Natural killer cell (primary cell): ENCODE measurements around the gene JDP2. TPM values are rescaled to one million over a fixed set of nuclear protein-coding genes. Genes with fewer than 3 reads are reported as not detected.

Source experiments
- ATAC-seq, 3 donors: fragments of 150-1000 bp in 2 of 3; fragments of 200-7000 bp in 1 of 3; cut with Tn5 transposase; 1 replicate in 1 of 3; 2 replicates in 2 of 3; pipeline ENCODE4 v1.10.0; 2021; ENCODE audit warnings: mild to moderate bottlenecking in 2 of 3, moderate library complexity in 2 of 3
- DNase-seq, 2 donors: peaks; one replicate each; pipeline versions ENCODE4 v3.0.0 to v3.0.0-alpha.2; 2013 to 2021; ENCODE audit warnings: mixed read lengths in 1 of 2
- H3K27ac ChIP-seq: one replicate; pipeline ENCODE4 v1.5.1; 2013; ENCODE audit warnings: mild to moderate bottlenecking, low read length
- H3K27me3 ChIP-seq: one replicate; pipeline ENCODE4 v1.6.1; 2013; ENCODE audit warnings: low read length; ENCODE audit not compliant: control insufficient read depth, insufficient read depth
- H3K36me3 ChIP-seq: one replicate; pipeline ENCODE4 v1.6.1; 2013; ENCODE audit warnings: low read length; ENCODE audit not compliant: control insufficient read depth, insufficient read depth
- H3K4me1 ChIP-seq: one replicate; pipeline ENCODE4 v1.6.1; 2013; ENCODE audit warnings: low read length; ENCODE audit not compliant: control insufficient read depth, insufficient read depth
- H3K4me3 ChIP-seq: one replicate; pipeline ENCODE4 v1.5.1; 2013; ENCODE audit warnings: low read length
- H3K9me3 ChIP-seq: one replicate; pipeline ENCODE4 v1.6.1; 2013; ENCODE audit warnings: low read length; ENCODE audit not compliant: control insufficient read depth, insufficient read depth
- H3K27ac Mint-ChIP-seq, 2 donors: one replicate each; pipeline ENCODE4 v1.8.0; 2022; ENCODE audit warnings: mild to moderate bottlenecking in 2 of 2, mixed read lengths in 2 of 2, moderate library complexity in 1 of 2
- H3K27me3 Mint-ChIP-seq, 2 donors: one replicate each; pipeline ENCODE4 v1.8.0; 2022; ENCODE audit warnings: low read depth in 2 of 2, mixed read lengths in 2 of 2
- H3K36me3 Mint-ChIP-seq: one replicate; pipeline ENCODE4 v1.8.0; 2022; ENCODE audit warnings: mixed read lengths
- H3K4me1 Mint-ChIP-seq, 2 donors: one replicate each; pipeline ENCODE4 v1.8.0; 2022; ENCODE audit warnings: mixed read lengths in 2 of 2
- H3K4me3 Mint-ChIP-seq: one replicate; pipeline ENCODE4 v1.8.0; 2022; ENCODE audit warnings: mild to moderate bottlenecking, moderate library complexity, mixed read lengths
- H3K9me3 Mint-ChIP-seq, 2 donors: one replicate each; pipeline ENCODE4 v1.8.0; 2022; ENCODE audit warnings: mixed read lengths in 2 of 2
- WGBS: methylation state at CpG from one replicate; pipeline ENCODE4 v1.1.7; 2013; ENCODE audit warnings: missing lambda C conversion rate; ENCODE audit not compliant: insufficient coverage; 5-methylcytosine and 5-hydroxymethylcytosine counted together
- intact Hi-C: fragments of 100-400 bp; cut with micrococcal nuclease; formaldehyde crosslinking; loops from one replicate; pipeline ENCODE4 v1.14.2; 2022
- total RNA-seq, 4 donors: library from RNA; stranded (reverse); fragments of 120-200 nt in 1 of 4; gene quantifications; one replicate each; pipeline versions ENCODE4 v1.2.3 to v1.2.4, GENCODE V29; 2013 to 2022
- TF ChIP-seq, protein P1 (sequence below): fragments of 200-600 bp; IDR thresholded peaks from one replicate; pipeline ENCODE4 v1.8.0; 2022; ENCODE audit warnings: antibody characterized with exemption

JDP2 gene
- total RNA-seq, 3 donors from 2014 or later (not counting 1 experiment from before 2014, with no cell fraction given) = 1.9 to 10.5 (median 3.2) TPM

DNA sequence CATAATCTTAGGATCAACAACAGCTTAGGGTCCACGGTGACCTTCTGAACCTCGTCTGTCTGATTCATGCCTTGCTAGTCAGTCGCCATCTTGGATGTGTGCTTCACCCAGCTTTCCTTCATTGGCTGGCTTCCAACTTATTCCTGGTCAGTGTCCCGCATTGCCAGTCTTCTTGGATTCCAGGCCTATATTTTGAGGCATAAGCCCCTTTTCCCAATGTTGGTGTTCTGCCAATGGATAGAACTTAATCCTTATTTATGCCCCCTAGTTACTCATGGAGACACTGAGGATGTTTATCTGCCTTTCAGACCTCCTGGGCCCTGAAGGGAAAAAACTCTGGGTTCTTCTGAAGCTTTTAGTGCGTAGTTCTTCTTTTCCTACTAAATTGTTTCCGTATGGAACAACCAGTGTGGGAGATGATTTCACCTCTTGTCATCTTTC, 5.8 kb downstream of the JDP2 start:
- peaks cover 12 to 19% of the 10 kb centered on the region in 2 donors for H3K27me3 Mint-ChIP-seq
- no peaks in the 10 kb centered on the region for H3K36me3 Mint-ChIP-seq
- Histone ChIP-seq H3K4me1 (peaks cover 11% of the 10 kb centered on the region), H3K36me3 (no peaks in the 10 kb centered on the region), H3K27me3 (peaks cover 2% of the 10 kb centered on the region), H3K27ac (no peak overlapping the region), H3K9me3 (no peaks in the 10 kb centered on the region), H3K4me3 (no peak overlapping the region)
- TF ChIP-seq, protein P1, sequence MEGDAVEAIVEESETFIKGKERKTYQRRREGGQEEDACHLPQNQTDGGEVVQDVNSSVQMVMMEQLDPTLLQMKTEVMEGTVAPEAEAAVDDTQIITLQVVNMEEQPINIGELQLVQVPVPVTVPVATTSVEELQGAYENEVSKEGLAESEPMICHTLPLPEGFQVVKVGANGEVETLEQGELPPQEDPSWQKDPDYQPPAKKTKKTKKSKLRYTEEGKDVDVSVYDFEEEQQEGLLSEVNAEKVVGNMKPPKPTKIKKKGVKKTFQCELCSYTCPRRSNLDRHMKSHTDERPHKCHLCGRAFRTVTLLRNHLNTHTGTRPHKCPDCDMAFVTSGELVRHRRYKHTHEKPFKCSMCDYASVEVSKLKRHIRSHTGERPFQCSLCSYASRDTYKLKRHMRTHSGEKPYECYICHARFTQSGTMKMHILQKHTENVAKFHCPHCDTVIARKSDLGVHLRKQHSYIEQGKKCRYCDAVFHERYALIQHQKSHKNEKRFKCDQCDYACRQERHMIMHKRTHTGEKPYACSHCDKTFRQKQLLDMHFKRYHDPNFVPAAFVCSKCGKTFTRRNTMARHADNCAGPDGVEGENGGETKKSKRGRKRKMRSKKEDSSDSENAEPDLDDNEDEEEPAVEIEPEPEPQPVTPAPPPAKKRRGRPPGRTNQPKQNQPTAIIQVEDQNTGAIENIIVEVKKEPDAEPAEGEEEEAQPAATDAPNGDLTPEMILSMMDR = no peak
- DNase-seq = no peak
- no peak for ATAC-seq
- no peaks in the 10 kb centered on the region for H3K9me3 Mint-ChIP-seq
- peaks cover 0 to 5% of the 10 kb centered on the region in 2 donors for H3K4me1 Mint-ChIP-seq
- WGBS = 95% methylated on average over 6 of the region's 6 CpGs
- no peak overlapping the region for H3K4me3 Mint-ChIP-seq
- intact Hi-C loops = no loop called here
- H3K27ac Mint-ChIP-seq = no peak overlapping the region

DNA sequence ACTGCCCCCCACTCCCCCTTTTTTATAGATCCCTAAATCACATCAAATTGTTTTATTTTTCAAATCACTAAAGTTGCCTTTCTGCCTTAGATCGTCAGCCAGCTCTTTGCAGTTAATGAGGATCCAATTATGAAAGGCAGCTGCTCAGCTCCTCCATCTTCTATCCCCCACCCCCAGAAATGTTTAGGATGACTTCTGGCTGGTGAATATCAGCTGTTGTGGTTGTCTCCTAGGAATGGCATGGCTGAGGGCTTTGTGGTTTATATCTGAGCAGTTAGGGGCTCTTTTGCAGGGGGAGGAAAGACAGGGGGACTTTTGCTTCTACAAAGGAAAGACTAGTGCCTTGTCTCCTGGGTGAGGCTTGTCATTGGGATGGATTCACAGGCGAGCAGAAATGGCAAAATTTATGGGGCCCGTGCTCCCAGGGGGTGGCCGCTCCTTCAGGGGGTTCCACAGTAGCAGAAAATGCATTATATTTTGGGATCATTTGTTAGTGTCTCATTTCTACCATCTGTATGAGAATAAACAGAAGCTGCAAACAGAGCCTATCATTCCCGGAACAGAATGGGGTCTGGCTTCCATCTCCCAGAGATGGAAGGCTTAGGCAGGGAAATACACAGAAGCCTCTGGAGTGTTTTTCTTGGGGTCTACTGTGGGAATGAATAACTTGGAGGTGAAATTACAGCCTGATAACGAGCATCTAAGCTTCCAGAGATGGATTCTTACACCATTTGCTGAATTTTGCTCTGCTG, 6.5 kb downstream of the JDP2 start:
- TF ChIP-seq, protein P1 = no peak
- Histone ChIP-seq H3K36me3 (no peaks in the 10 kb centered on the region), H3K4me3 (no peak overlapping the region), H3K27ac (no peak overlapping the region), H3K4me1 (peaks cover 7% of the 10 kb centered on the region), H3K9me3 (no peaks in the 10 kb centered on the region), H3K27me3 (no peaks in the 10 kb centered on the region)
- H3K27ac Mint-ChIP-seq = no peak overlapping the region
- H3K27me3 Mint-ChIP-seq = peaks cover 12 to 16% of the 10 kb centered on the region in 2 donors
- no peaks in the 10 kb centered on the region for H3K9me3 Mint-ChIP-seq
- no peaks in the 10 kb centered on the region for H3K36me3 Mint-ChIP-seq
- DNase-seq (no peak), ATAC-seq (no peak)
- H3K4me1 Mint-ChIP-seq = peaks cover 0 to 5% of the 10 kb centered on the region in 2 donors
- intact Hi-C loops = no loop called here
- no peak overlapping the region for H3K4me3 Mint-ChIP-seq
- 87% methylated on average over 6 of the region's 6 CpGs for WGBS

DNA sequence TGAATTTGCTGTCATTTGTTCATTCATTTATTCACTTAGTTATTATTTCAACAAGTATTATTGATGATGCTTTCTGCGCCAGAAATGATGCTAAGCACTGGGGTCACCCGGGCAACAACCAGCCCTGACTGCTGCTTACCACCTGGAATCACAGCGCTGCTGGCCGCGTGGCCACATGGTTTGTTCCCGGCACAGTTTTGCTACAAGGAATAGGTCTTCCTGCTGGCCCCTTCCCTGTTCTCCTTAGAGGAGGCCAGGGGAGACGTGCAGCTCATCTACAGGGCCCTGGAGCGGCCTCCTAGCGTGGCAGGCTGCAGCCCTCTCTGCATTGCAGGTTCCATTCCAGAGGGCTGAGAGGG, 7.0 kb downstream of the JDP2 start:
- Mint-ChIP-seq H3K36me3 (no peaks in the 10 kb centered on the region), H3K27me3 (peaks cover 7 to 13% of the 10 kb centered on the region in 2 donors), H3K4me1 (peaks cover 0 to 5% of the 10 kb centered on the region in 2 donors), H3K4me3 (no peak overlapping the region), H3K27ac (no peak overlapping the region), H3K9me3 (no peaks in the 10 kb centered on the region)
- Histone ChIP-seq H3K4me3 (no peak overlapping the region), H3K27me3 (no peaks in the 10 kb centered on the region), H3K4me1 (peaks cover 7% of the 10 kb centered on the region), H3K36me3 (no peaks in the 10 kb centered on the region), H3K9me3 (no peaks in the 10 kb centered on the region), H3K27ac (no peak overlapping the region)
- TF ChIP-seq, protein P1 = no peak
- WGBS = 93% methylated on average over 9 of the region's 9 CpGs
- intact Hi-C loops = no loop called here
- ATAC-seq (no peak), DNase-seq (no peak)

DNA sequence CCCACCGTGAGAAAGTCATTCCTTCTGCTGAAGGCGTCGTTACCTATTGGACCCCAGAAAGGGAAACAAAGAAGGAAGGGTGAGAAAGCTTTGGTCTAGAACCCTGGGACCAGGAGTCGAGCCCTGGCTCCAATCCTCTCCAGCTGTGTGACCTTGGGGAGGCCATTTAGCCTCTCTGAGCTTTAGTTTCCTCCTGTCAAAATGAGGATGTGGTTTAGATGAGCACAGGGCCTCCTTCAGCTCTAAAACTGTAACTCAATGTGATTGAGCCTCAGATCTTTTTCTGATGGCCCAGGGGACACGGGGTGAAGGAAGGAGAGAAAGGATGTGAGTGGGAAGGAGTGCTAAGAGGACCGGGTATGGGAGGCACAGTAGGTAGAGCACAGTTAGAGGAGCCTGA, 7.7 kb downstream of the JDP2 start:
- H3K4me3 ChIP-seq = no peak overlapping the region
- H3K4me1 Mint-ChIP-seq = peaks cover 0 to 5% of the 10 kb centered on the region in 2 donors
- no peak overlapping the region for H3K27ac Mint-ChIP-seq
- no peak overlapping the region for H3K27ac ChIP-seq
- TF ChIP-seq, protein P1 = no peak
- ATAC-seq = no peak
- H3K9me3 ChIP-seq = no peaks in the 10 kb centered on the region
- DNase-seq = no peak
- intact Hi-C loops = no loop called here
- WGBS = 56% methylated on average over 6 of the region's 6 CpGs
- H3K36me3 ChIP-seq = no peaks in the 10 kb centered on the region
- H3K4me1 ChIP-seq = peaks cover 7% of the 10 kb centered on the region
- H3K27me3 Mint-ChIP-seq = peaks cover under 1 to 9% of the 10 kb centered on the region in 2 donors
- H3K27me3 ChIP-seq = no peaks in the 10 kb centered on the region
- no peaks in the 10 kb centered on the region for H3K36me3 Mint-ChIP-seq
- H3K9me3 Mint-ChIP-seq = no peaks in the 10 kb centered on the region
- H3K4me3 Mint-ChIP-seq = no peak overlapping the region
